Measurements from ENCODE around the gene ING2.
"Not testable (repeated sequence)": the region's sequence is repeated elsewhere in the genome, so short reads cannot be mapped to it uniquely, and the experiment has no call there.

The ING2 gene

DNA sequence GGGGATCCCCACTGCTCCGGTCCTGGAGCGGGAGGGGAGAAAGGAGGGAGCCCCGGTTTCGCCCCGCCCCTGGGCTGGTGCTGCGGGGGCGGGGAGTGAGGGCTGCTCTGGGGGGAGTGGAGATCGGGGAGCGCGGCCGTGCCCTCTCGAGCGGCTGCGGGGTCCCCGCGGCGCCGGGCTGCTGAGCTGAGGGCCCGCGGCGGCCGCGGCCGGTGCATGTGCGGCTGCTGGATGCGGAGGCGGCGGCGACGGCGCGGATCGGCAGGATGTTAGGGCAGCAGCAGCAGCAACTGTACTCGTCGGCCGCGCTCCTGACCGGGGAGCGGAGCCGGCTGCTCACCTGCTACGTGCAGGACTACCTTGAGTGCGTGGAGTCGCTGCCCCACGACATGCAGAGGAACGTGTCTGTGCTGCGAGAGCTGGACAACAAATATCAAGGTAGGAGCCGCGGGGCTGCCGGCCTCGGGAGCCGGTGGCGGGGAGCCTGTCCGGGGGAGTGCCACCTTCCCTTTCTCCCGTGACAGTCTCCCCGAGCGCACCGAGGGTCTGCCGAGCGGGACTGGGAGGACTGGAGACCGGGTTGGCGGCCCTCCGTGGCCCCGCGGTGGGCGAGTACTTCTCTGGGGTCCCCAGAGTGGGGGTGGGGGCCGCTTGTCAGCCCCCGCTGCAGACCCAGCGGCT, at the start of gene ING2:
TSS of gene ING2 (plus strand) at position 129 of the 681 bp plus-strand sequence. CDS start at position 267, 138 bp downstream.
- no peak for DNase-seq

- peak; percentile 13 for DNase-seq
Measured at GRCh38 chr4:183455431-183456195, 49.2 kb upstream of the ING2 start.

DNA sequence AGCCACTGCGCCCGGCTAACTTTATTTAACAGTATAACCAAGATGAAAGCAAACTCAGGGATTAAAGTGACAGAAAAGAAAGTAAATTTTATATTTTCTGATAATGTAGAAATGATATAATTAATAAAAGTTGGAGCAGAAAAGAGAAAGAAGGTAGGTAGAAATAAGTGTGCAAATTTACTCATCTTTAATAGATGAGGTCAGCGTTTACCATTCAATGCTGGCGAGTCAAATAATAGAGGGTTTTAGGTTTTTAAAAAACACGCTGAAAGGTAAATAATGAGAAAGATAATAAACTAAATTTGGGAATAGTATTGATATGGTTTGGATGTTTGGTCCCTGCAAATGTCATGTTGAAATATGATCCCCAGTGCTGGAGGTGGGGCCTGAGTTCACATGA, 46.9 kb upstream of the ING2 start:
- no peak for DNase-seq

DNA sequence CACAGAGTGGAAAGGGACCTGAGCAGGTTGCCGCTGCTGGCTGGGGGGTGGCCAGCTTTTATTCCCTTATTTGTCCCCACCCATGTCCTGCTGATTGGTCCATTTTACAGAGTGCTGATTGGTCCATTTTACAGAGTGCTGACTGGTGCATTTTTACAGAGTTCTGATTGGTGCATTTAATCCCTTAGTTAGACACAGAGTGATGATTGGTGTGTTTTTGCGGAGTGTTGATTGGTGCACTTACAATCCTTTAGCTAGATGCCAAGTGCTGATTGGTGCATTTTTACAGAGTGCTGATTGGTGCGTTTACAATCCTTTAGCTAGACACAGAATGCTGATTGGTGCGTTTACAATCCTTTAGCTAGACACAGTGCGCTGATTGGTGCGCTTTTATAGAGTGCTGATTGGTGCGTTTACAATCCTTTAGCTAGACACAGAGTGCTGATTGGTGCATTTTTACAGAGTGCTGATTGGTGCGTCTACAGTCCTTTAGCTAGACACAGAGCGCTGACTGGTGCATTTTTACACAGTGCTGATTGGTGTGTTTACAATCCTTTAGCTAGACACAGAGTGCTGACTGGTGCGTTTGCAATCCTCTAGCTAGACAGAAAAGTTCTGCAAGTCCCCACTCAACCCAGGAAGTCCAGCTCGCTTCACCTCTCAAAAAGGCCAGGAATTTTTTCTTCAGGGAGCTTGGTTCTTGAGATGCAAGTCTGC, 40.8 kb upstream of the ING2 start:
- not testable (repeated sequence) for DNase-seq

DNA sequence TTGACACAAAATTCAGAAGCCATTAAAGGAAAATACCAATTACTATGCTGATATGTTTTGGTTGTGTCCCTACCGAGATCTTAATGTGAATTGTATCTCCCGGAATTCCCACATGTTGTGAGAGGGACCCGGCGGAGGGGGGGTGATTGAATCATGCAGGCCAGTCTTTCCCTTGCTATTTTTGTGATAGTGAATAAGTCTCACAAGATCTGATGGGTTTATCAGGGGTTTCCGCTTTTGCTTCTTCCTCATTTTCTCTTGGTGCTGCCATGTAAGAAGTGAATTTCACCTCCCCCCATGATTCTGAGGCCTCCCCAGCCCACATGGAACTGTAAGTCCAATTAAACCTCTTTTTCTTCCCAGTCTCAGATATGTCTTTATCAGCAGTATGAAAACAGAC, 39.0 kb upstream of the ING2 start:
- DNase-seq, result not testable (repeated sequence)

DNA sequence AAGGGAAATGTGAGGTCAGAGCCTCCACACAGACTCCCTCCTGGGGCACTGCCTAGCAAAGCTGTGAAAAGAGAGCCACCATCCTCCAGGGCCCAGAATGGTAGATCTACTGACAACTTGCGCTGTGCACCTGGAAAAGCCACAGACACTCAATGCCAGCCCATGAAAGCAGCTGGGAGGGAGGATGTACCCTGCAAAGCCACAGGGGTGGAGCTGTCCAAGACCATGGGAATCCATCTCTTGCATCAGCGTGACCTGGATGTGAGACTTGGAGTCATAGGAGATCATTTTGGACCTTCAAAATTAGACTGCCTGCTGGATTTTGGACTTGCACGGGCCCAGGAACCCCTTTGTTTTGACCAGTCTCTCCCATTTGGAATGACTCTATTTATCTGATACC, 37.6 kb upstream of the ING2 start:
- DNase-seq, result no peak

GRCh38 chr4:183468210-183469095, 36.4 kb upstream of the ING2 start:
- no peak for DNase-seq

DNA sequence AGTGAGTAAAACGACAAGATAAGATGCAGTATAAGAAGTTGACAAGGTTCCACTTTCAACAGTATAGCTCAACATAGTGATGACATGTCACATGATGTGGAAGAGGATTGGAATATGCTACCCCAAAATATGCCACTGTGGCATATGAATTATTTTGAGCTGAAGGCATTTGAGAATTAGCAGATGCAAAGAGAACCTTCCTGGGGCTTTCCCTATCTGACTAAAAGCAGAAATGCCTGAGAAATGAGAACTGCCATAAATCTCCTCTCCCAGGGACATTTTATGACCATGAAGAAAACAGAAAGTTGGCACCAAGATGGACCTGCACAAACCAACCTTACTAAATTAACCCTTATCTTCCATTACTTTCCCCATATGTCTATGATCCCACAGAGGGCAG, 35.6 kb upstream of the ING2 start:
- no peak for DNase-seq

DNA sequence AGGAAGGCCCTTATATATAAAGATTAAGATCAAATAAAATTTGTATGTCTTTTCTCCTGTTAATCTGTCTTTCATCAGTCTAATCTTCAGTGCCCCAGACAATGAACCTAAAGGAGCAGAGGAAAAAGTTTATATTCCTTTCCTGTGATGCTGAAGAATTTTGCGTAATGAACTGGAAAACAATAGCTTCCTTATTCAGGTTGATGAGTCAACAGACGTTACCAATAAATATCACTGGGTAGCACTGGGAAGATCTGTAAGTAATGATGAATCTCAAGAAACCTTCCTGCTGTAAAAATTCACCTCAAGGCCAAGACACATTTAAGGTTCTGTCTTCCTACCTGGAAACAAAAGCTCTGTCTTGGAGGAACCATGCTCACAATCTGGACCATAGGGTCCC, 34.9 kb upstream of the ING2 start:
- DNase-seq, result no peak

DNA sequence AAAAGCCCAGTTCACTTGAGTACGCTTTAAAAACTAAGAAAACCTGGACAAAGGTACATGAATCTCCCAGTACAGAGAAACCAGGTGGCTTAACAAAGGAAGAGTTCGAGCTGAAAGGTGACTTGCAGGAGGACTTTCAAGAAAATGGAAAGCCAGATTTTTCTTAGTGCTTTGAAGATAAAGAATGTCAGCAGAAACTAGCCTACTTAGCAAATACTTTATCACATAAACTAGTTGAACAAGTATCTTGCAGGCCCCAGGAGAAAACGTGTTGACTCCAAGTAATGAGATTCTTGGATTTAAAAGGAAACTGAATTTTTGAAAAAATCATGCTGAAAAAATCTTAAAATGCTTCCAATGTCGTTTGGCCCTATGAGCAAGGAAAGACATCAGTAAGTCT, 34.0 kb upstream of the ING2 start:
- DNase-seq, result no peak

- peak; percentile 79 for DNase-seq
Measured at GRCh38 chr4:183471946-183472708, 32.7 kb upstream of the ING2 start.

- no peak for DNase-seq
Measured at GRCh38 chr4:183478123-183478522, 26.7 kb upstream of the ING2 start.

DNA sequence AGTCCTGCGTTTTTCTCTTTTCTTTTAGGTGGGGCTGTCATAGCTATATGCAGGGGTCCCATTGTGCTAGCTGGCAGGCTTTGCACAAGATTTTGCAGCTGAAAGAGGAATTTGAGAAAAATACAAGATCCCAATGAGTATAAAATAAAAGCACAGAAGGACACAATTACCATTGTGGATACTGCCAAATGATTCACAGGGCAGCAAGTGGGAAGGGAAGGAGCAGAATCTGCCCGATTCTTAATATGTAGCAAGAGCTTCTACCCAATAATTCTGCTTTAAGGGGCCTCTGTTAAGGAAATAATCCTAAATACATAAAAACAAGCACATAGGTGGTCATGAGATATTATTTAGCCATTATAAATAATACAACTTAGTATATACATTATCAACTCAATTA, 25.9 kb upstream of the ING2 start:
- no peak for DNase-seq

- not testable (repeated sequence) for DNase-seq
Measured at GRCh38 chr4:183482515-183483095, 22.3 kb upstream of the ING2 start.

DNA sequence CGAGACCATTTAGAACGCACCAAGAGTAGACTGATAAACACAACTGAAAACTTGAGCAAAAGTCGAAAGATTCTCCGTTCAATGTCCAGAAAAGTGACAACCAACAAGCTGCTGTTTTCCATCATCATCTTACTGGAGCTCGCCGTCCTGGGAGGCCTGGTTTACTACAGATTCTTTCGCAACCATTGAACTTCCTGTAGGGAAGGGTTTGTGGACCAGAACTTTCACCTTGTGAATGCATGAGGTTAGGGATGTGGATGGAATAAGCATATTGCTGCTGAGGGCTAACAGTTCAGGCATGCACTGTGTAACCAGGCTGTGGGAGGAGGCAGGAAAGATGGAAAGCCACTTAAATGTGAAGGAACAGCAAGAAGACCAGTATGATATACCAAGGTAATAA, 20.9 kb upstream of the ING2 start:
- DNase-seq, result no peak

- DNase-seq, result no peak
Measured at GRCh38 chr4:183485411-183486160, 19.3 kb upstream of the ING2 start.

GRCh38 chr4:183492791-183493222, 12.1 kb upstream of the ING2 start:
- no peak for DNase-seq

DNA sequence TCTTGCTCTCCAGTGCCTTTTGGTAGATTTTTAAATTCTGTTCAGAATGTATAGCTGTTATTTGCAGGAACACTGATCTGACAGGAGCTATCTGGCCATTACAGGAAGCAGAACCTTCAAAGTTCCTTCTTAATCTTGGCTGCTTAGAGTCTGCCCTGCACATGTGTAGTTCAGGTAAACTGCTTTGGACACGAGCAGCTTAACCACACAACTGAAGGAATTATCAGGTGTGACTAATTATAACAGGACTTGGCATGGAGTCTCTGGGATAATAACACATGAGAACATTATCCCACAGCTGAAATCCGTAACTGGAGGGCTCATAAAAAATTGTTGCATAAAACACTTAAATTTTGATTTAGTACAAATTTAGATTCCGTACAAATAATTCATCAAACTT, 11.6 kb upstream of the ING2 start:
- no peak for DNase-seq

- DNase-seq, result no peak
Measured at GRCh38 chr4:183495184-183495583, 9.7 kb upstream of the ING2 start.

GRCh38 chr4:183499389-183499788, 5.5 kb upstream of the ING2 start:
- no peak for DNase-seq

GRCh38 chr4:183499801-183500200, 5.1 kb upstream of the ING2 start:
- no peak for DNase-seq
